ENCODE data around the gene CSF3. TPM values are rescaled to one million over a fixed set of nuclear protein-coding genes. Genes with fewer than 3 reads are reported as not detected.

CSF3 gene
- total RNA-seq, 1 donor from 2014 or later: not detected

DNA sequence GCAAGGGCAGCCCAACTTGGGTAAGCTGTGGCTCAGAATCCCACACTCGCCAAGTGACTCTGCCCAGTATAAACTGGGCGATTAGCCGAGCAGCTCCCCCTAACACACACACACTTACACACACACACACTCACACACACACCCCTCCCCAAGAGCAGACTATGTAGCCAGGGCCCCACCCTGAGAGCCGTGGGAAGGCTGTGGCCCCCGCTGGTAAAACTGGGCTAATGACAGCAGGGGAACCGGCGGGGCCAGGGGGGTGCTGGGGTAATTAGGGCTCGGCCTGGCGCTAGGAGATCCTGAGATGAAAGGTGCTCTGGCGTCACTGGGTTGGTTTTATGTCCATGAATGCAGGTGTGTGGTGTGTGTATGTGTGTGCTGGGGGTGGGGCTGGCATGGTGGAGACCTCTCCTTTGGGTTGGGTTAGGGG, 46.4 kb downstream of the CSF3 start:
- POLR2A ChIA-PET: interaction anchor here (1.0 to 3.1 kb wide), 5 partner anchors 8 to 79 kb away, joined by 4 to 20 read pairs (median 13); partner anchors contain the start of genes CASC3 and MED24

DNA sequence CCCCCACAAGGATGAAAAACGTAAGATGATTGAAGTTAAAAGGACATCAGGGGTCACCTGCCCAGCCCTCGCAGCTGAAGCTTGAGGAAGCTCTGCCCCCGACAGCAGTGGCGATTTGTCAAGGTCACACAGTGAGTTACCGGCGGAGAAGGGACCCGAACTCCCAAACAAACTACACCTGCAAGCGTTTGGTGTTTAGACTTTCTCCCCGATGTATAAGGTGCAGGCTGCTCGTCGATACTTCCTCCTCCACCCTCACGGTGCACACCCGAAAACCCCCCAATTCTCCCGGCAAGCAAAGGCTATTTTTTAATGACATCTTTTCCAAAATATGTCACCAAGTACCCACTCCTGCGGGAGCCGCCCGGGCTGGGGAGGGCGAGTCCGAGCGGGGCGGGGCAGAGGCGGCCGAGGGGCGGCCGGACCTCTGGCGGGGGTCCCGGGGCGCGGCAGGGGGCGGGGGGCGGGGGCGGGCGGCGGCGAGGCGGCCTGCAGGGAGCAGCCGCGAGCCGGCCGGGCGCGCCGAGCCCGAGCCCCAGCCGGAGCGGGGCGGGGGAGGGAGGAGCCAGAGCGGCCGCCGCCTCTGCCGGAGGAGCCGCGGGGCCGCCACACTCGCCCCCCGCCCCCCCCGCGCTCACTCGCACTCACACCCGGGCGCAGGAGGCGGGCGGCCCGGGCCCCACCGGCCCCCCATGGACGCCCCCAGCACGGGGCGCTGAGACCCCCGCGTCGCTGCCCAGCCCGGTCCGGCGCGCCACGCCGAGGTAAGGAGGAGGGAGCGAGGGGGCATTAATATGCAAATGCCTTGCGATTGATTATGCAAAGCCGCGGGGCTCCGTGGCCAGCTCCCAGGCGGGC, 47.3 kb downstream of the CSF3 start, which contains the start of gene THRA:
Gene THRA (plus strand): TSS at position 637 of the 858 bp plus-strand sequence. CDS start 11,524 bp downstream, outside the sequence.
- ATAC-seq (ENCODE audit: low read depth) (peak; percentile 93), DNase-seq (peak; percentile 79)
- Mint-ChIP-seq H3K4me3 (peak within 1 kb of the TSS; percentile 87), H3K27ac (peak within 1 kb of the TSS; percentile 78), H3K27me3 (peaks cover under 1% of the 10 kb centered on the region), H3K4me1 (peaks cover 39% of the 10 kb centered on the region), H3K9me3 (no peaks in the 10 kb centered on the region), H3K36me3 (ENCODE audit: low read depth) (no peaks in the 10 kb centered on the region)
- ChIA-PET POLR2A (interaction anchor here (0.5 to 3.1 kb wide), 12 partner anchors 8 to 78 kb away, joined by 3 to 20 read pairs (median 6); partner anchors contain the start of genes CASC3, MED24 and NR1D1), CTCF (interaction anchor here (0.9 to 3.4 kb wide), 8 partner anchors 8 to 106 kb away, joined by 4 to 43 read pairs (median 10); partner anchors contain the start of gene MED24)
- TF ChIP-seq, protein P1, sequence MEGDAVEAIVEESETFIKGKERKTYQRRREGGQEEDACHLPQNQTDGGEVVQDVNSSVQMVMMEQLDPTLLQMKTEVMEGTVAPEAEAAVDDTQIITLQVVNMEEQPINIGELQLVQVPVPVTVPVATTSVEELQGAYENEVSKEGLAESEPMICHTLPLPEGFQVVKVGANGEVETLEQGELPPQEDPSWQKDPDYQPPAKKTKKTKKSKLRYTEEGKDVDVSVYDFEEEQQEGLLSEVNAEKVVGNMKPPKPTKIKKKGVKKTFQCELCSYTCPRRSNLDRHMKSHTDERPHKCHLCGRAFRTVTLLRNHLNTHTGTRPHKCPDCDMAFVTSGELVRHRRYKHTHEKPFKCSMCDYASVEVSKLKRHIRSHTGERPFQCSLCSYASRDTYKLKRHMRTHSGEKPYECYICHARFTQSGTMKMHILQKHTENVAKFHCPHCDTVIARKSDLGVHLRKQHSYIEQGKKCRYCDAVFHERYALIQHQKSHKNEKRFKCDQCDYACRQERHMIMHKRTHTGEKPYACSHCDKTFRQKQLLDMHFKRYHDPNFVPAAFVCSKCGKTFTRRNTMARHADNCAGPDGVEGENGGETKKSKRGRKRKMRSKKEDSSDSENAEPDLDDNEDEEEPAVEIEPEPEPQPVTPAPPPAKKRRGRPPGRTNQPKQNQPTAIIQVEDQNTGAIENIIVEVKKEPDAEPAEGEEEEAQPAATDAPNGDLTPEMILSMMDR (IDR thresholded peaks at IDR 0.05): no peak
- intact Hi-C loops (cut with micrococcal nuclease): loop anchor here (1.0 to 2.0 kb wide), 7 partner anchors 8 to 128 kb away; partner anchors contain the start of genes CASC3 and MED24

More for the DNA sequence above, 46.4 kb downstream of the CSF3 start:
- H3K4me3 Mint-ChIP-seq: peak overlapping the region; percentile 87
- H3K27me3 Mint-ChIP-seq: peaks cover 3% of the 10 kb centered on the region
- peak overlapping the region; percentile 78 for H3K27ac Mint-ChIP-seq
- no peaks in the 10 kb centered on the region for H3K36me3 Mint-ChIP-seq (ENCODE audit: low read depth)
- ATAC-seq (ENCODE audit: low read depth) (no peak), DNase-seq (no peak)
- intact Hi-C loops (cut with micrococcal nuclease): loop anchor here (1.0 to 2.0 kb wide), 5 partner anchors 7 to 129 kb away; partner anchors contain the start of gene MED24
- CTCF ChIA-PET: interaction anchor here (1.1 to 2.0 kb wide), 5 partner anchors 12 to 107 kb away, joined by 4 to 19 read pairs (median 11); no protein-coding TSS in a partner anchor
- H3K9me3 Mint-ChIP-seq: no peaks in the 10 kb centered on the region
- TF ChIP-seq, protein P1 (IDR thresholded peaks at IDR 0.05): no peak
- peaks cover 32% of the 10 kb centered on the region for H3K4me1 Mint-ChIP-seq

DNA sequence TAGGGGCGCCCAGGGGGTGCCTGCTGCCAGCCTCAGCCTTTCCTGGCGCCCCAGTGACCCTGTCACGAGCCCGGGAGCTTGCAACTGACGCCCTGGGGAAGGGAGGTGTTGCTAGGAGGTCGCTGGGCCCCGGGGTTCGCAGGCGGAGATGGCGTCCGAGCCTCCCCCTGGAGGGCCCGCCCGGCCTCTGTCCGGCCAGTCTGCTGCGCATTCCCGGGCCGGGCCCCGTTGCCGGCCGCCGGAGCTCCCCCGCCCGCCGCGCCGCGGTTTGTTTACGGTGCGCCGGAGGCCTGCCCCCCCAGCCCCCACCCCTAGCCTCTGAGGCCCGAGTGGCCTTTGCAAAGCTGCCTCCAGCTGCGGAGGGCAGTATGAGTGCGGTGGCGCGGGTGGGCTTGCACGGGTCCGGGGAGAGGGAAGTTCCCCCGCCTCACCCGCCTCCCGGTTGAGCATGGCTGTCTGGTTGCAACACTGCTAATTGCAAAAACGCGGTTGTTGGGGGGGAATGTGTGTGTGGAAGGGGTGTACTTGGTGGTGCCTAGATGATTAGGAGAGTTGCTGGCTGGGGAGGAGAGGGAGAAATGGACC, 48.0 kb downstream of the CSF3 start:
- ChIA-PET CTCF (interaction anchor here (0.9 to 3.4 kb wide), 4 partner anchors 9 to 48 kb away, joined by 4 to 43 read pairs (median 13); partner anchors contain the start of gene MED24), POLR2A (interaction anchor here (0.5 to 3.1 kb wide), 11 partner anchors 9 to 502 kb away, joined by 3 to 20 read pairs (median 6); partner anchors contain the start of genes CASC3, MED24 and NR1D1)
- DNase-seq (no peak), ATAC-seq (ENCODE audit: low read depth) (no peak)
- intact Hi-C loops (cut with micrococcal nuclease): loop anchor here (1.0 to 2.0 kb wide), 3 partner anchors 77 to 128 kb away; partner anchors contain the start of gene CASC3
- Mint-ChIP-seq H3K27me3 (no peaks in the 10 kb centered on the region), H3K4me3 (peak overlapping the region; percentile 83), H3K36me3 (ENCODE audit: low read depth) (no peaks in the 10 kb centered on the region), H3K4me1 (peaks cover 45% of the 10 kb centered on the region), H3K27ac (peak overlapping the region; percentile 63), H3K9me3 (no peaks in the 10 kb centered on the region)
- TF ChIP-seq, protein P1 (IDR thresholded peaks at IDR 0.05): no peak

DNA sequence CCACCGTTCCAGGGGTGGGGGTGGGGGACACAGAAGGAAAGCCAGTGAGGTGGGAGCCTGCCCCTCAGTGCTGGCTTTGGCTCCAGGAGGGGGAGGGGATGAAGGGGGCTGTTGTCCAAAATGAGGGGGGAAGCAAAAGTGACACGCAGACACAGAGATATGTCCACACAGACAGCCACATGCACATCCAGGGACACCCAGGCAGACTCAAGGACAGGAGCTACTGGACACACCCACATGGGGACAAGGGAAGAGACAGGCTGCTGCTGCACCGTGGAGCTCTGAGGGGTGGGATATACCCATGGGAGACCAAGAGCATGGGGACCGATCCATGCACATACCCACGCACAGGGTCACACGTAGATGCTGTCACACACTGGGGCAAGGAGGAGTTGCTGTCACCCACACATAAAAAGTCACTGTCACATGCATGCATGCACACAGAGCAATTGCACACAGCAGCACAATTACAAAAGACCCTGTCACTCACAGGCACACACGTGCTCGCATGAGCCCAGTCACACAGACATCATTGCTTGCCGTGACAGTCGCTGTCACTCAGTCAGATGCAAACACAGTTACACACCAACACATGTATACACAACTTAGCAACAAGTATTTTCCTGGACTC, 48.8 kb downstream of the CSF3 start:
- peaks cover 52% of the 10 kb centered on the region for H3K4me1 Mint-ChIP-seq
- peak overlapping the region; percentile 83 for H3K4me3 Mint-ChIP-seq
- H3K36me3 Mint-ChIP-seq (ENCODE audit: low read depth): no peaks in the 10 kb centered on the region
- no peaks in the 10 kb centered on the region for H3K9me3 Mint-ChIP-seq
- H3K27me3 Mint-ChIP-seq: no peaks in the 10 kb centered on the region
- ATAC-seq (ENCODE audit: low read depth): no peak
- H3K27ac Mint-ChIP-seq: peak overlapping the region; percentile 35
- TF ChIP-seq, protein P1 (IDR thresholded peaks at IDR 0.05): no peak
- DNase-seq: no peak
- POLR2A ChIA-PET: interaction anchor here (0.6 to 3.1 kb wide), 10 partner anchors 10 to 501 kb away, joined by 3 to 20 read pairs (median 6); partner anchors contain the start of genes CASC3, MED24 and NR1D1
- intact Hi-C loops (cut with micrococcal nuclease): loop anchor here (1.0 to 2.0 kb wide), 3 partner anchors 76 to 127 kb away; partner anchors contain the start of gene CASC3
- CTCF ChIA-PET: interaction anchor here (0.9 to 3.8 kb wide), 5 partner anchors 9 to 48 kb away, joined by 4 to 43 read pairs (median 7); partner anchors contain the start of gene MED24

Measured in activated B cell treated with CpG ODN at 0.5 μM for 24 hours (primary cell).